ENCODE measurements around the gene CFAP70. TPM values are rescaled to one million over a fixed set of nuclear protein-coding genes. Genes with fewer than 3 reads are reported as not detected.

CFAP70 gene
- total and polyA plus RNA-seq, 2 of the 8 experiments (the other 6 are each of a cell fraction or from before 2014, with no cell fraction given): 0.21 to 0.30 TPM

DNA sequence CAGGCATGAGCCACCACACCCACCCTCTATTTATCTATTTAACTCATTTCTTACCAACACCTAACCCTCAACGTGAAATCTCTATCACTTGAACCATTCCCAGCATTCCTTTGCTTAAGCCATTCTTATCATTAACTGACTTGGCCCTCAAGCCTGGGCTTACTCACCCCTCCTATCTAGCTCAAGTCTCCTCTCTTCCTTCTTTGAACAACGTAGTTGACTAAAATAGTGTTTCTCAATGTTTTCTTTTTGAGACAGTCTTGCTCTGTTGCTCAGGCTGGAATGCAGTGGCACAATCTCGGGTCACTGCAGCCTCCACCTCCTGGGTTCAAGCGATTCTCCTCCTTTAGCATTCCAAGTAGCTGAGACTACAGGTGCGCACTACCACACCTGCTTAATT, 48.2 kb upstream of the CFAP70 start:
- Histone ChIP-seq H3K9ac (replicated peaks in 1 of 4; ENCODE audit: extremely low read depth in 1 of 4, low read depth in 3 of 4, low read length in 3 of 4) (no peak overlapping the region), H3K4me3 (ENCODE audit: extremely low read depth in 1 of 4, insufficient read depth in 2 of 4, low read depth in 3 of 4, low read length in 4 of 4) (no peak overlapping the region), H2BK15ac (ENCODE audit: low read length) (no peak overlapping the region), H2AFZ (ENCODE audit: low read length) (no peak overlapping the region), H3K36me3 (ENCODE audit: control insufficient read depth in 2 of 4, insufficient read depth in 4 of 4, low read length in 3 of 4) (no peaks in the 10 kb centered on the region; a peak in 1 of 8 replicates), H2BK12ac (ENCODE audit: low read depth, low read length) (no peak overlapping the region), H3K79me1 (ENCODE audit: low read depth, low read length) (peaks cover 4% of the 10 kb centered on the region), H3K23me2 (ENCODE audit: low read depth, low read length) (no peaks in the 10 kb centered on the region), H2BK5ac (ENCODE audit: low read depth, low read length) (no peak overlapping the region), H3K14ac (ENCODE audit: insufficient read length) (no peak overlapping the region), H3K79me2 (ENCODE audit: control insufficient read depth in 1 of 2, insufficient read depth in 2 of 2, low read length in 2 of 2) (peaks cover 3 to 80% of the 10 kb centered on the region in 2 experiments; a peak in 3 of 4 replicates), H4K20me1 (replicated peaks in 1 of 2; ENCODE audit: control insufficient read depth in 1 of 2, insufficient read depth in 2 of 2, low read length in 2 of 2) (peaks cover 0 to 7% of the 10 kb centered on the region in 2 experiments), H2BK120ac (replicated peaks; ENCODE audit: low read depth, low read length) (no peak overlapping the region), H3K18ac (ENCODE audit: extremely low read depth, low read length) (no peak overlapping the region), H3K4me1 (replicated peaks in 1 of 4; ENCODE audit: control insufficient read depth in 3 of 4, insufficient read depth in 4 of 4, low read length in 3 of 4) (no peaks in the 10 kb centered on the region), H3K4me2 (ENCODE audit: insufficient read depth in 1 of 2, low read depth in 2 of 2, low read length in 2 of 2) (no peak overlapping the region), H3K4ac (replicated peaks; ENCODE audit: insufficient read length, low read depth, low read length) (no peak overlapping the region), H3K27me3 (replicated peaks in 1 of 4; ENCODE audit: control insufficient read depth in 3 of 4, extremely low read depth in 1 of 4, insufficient read depth in 3 of 4, low read length in 3 of 4) (no peaks in the 10 kb centered on the region), H4K8ac (ENCODE audit: extremely low read depth, insufficient read depth, low read length) (no peak overlapping the region), H4K91ac (replicated peaks; ENCODE audit: insufficient read length, low read length) (no peak overlapping the region), H4K5ac (ENCODE audit: insufficient read length, low read depth, low read length) (no peak overlapping the region), H3K56ac (replicated peaks; ENCODE audit: insufficient read length, low read depth, low read length) (no peak overlapping the region), H3K23ac (ENCODE audit: insufficient read length) (no peak overlapping the region), H3K9me3 (ENCODE audit: insufficient read depth in 2 of 2, low read depth in 1 of 2, low read length in 1 of 2) (no peaks in the 10 kb centered on the region), H3K27ac (ENCODE audit: low read depth, low read length) (no peak overlapping the region), H2BK20ac (ENCODE audit: low read length) (no peak overlapping the region), H2AK5ac (ENCODE audit: low read depth, low read length) (no peak overlapping the region)
- DNase-seq (ENCODE audit: low read depth in 1 of 2, low spot score in 2 of 2) (no peak), FAIRE-seq (no peak)
- TF ChIP-seq TBP (IDR thresholded peaks at IDR 0.05; ENCODE audit: low read depth, low read length) (no peak), TAF7 (optimal IDR thresholded peaks at IDR 0.05; ENCODE audit: borderline replicate concordance, low read depth, low read length) (no peak), BRCA1 (IDR thresholded peaks at IDR 0.05; ENCODE audit: low read depth, low read length) (no peak), EGR1 (IDR thresholded peaks at IDR 0.05; ENCODE audit: borderline replicate concordance, low read depth, low read length) (no peak)
- TF ChIP-seq, protein P1, sequence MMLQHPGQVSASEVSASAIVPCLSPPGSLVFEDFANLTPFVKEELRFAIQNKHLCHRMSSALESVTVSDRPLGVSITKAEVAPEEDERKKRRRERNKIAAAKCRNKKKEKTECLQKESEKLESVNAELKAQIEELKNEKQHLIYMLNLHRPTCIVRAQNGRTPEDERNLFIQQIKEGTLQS (IDR thresholded peaks at IDR 0.05; ENCODE audit: insufficient read depth, low read depth, low read length): no peak
- TF ChIP-seq, protein P2, sequence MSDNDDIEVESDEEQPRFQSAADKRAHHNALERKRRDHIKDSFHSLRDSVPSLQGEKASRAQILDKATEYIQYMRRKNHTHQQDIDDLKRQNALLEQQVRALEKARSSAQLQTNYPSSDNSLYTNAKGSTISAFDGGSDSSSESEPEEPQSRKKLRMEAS (IDR thresholded peaks at IDR 0.05): no peak
- ChIA-PET CTCF (ENCODE audit: partially characterized antibody) (interaction anchor here (0.9 to 1.2 kb wide), 2 partner anchors 9 to 11 kb away, joined by 3 to 4 read pairs; no protein-coding TSS in a partner anchor), POLR2A (ENCODE audit: partially characterized antibody) (interaction anchor here (0.6 to 2.0 kb wide), 4 partner anchors 9 to 102 kb away, joined by 3 to 6 read pairs (median 3); no protein-coding TSS in a partner anchor)
- WGBS, 2 experiments (ENCODE audit: extremely low coverage in 1 of 2, insufficient coverage in 1 of 2, insufficient read length in 1 of 2, insufficient replicate concordance in 2 of 2, low coverage in 1 of 2, low lambda C conversion rate in 2 of 2, missing lambda C conversion rate in 1 of 2): 95 to 100% methylated on average over 1 to 5 of the region's 5 CpGs
